A549 (cell line): ENCODE data around the gene PACS1. TPM values are rescaled to one million over a fixed set of nuclear protein-coding genes. Genes with fewer than 3 reads are reported as not detected.

Experiments used
- CBX8 ChIP-seq: fragments of 200-600 bp; sonication (generic); IDR thresholded peaks from 2 replicates; pipeline ENCODE4 v1.6.1; 2016
- CHD2 ChIP-seq: fragments of 150-350 bp; IDR thresholded peaks from 2 replicates; pipeline ENCODE4 v1.6.1; 2014; ENCODE audit warnings: low read length; ENCODE audit not compliant: partially characterized antibody
- CTCF ChIP-seq: fragments of >200 bp; sonication (Bioruptor Twin); formaldehyde crosslinking; IDR thresholded peaks from 3 replicates; pipeline ENCODE4 v1.5.1; 2016
- EHF ChIP-seq: fragments of 250-450 bp; sonication (Bioruptor Pico); IDR thresholded peaks from 2 replicates; pipeline ENCODE4 v1.5.0; 2020; ENCODE audit warnings: mild to moderate bottlenecking
- EP300 ChIP-seq, 2 experiments: fragments of >200 bp; sonication (Bioruptor Twin); formaldehyde crosslinking; IDR thresholded peaks; 2 replicates in 1 of 2; 3 replicates in 1 of 2; pipeline ENCODE4 v1.6.1; 2016 to 2017
- FOXS1 ChIP-seq: fragments of 250-450 bp; sonication (Bioruptor Pico); IDR thresholded peaks from 2 replicates; pipeline ENCODE4 v1.5.0; 2020; ENCODE audit warnings: mild to moderate bottlenecking, moderate library complexity
- JUNB ChIP-seq: fragments of >200 bp; sonication (Bioruptor Twin); formaldehyde crosslinking; IDR thresholded peaks from 2 replicates; pipeline ENCODE4 v1.6.1; 2016
- MAFK ChIP-seq: fragments of 450-650 bp; IDR thresholded peaks from 2 replicates; pipeline ENCODE4 v1.6.1; 2014; ENCODE audit not compliant: partially characterized antibody
- MAX ChIP-seq: IDR thresholded peaks from 2 replicates; pipeline ENCODE4 v1.6.1; 2012
- NFE2L2 ChIP-seq: fragments of 150-350 bp; conservative IDR thresholded peaks from 2 replicates; pipeline ENCODE4 v1.6.1; 2014; ENCODE audit warnings: low read length
- NPAS2 ChIP-seq: fragments of 250-450 bp; sonication (Bioruptor Pico); IDR thresholded peaks from 2 replicates; pipeline ENCODE4 v1.8.0; 2022; ENCODE audit warnings: mild to moderate bottlenecking, moderate library complexity, borderline replicate concordance
- RAD21 ChIP-seq, 2 experiments: fragments of >200 bp in 1 of 2; sonication (Bioruptor Twin) in 1 of 2; formaldehyde crosslinking in 1 of 2; IDR thresholded peaks in 1 of 2; conservative IDR thresholded peaks in 1 of 2; 2 replicates in 1 of 2; 3 replicates in 1 of 2; pipeline ENCODE4 v1.6.1; 2012 to 2018; ENCODE audit warnings: inconsistent platforms in 1 of 2
- RARB ChIP-seq: fragments of 250-450 bp; sonication (Bioruptor Pico); IDR thresholded peaks from 2 replicates; pipeline ENCODE4 v1.8.0; 2021; ENCODE audit warnings: mild to moderate bottlenecking, moderate library complexity
- RCOR1 ChIP-seq: fragments of 150-350 bp; IDR thresholded peaks from 2 replicates; pipeline ENCODE4 v1.6.1; 2014; ENCODE audit warnings: antibody characterized with exemption, low read length, low read depth
- SREBF2 ChIP-seq: fragments of 450-650 bp; IDR thresholded peaks from 2 replicates; pipeline ENCODE4 v1.6.1; 2014; ENCODE audit warnings: mild to moderate bottlenecking, moderate library complexity
- TP53 ChIP-seq: fragments of 250-450 bp; sonication (Bioruptor Pico); IDR thresholded peaks from 2 replicates; pipeline ENCODE4 v1.5.0; 2021; ENCODE audit warnings: mild to moderate bottlenecking, moderate library complexity
- ZC3H11A ChIP-seq: fragments of 450-650 bp; IDR thresholded peaks from 2 replicates; pipeline ENCODE4 v1.6.1; 2014; ENCODE audit warnings: antibody characterized with exemption, mild to moderate bottlenecking
- ZSCAN20 ChIP-seq: fragments of 250-450 bp; sonication (Bioruptor Pico); IDR thresholded peaks from 2 replicates; pipeline ENCODE4 v1.8.0; 2022; ENCODE audit warnings: mild to moderate bottlenecking, moderate library complexity
- polyA plus RNA-seq, 4 experiments: library from polyadenylated mRNA; depleted of rRNA in 3 of 4; stranded (reverse); fragments of >200 nt; fragmentation: RNase III in 1 of 4; extraction: RNeasy Plus Mini Kit Qiagen cat#74134 plus additional on column Dnase treatment in 1 of 4; gene quantifications; 2 replicates in 3 of 4; 3 replicates in 1 of 4; pipeline ENCODE4 v1.2.3, GENCODE V29; 2011 to 2017
- TF ChIP-seq, protein P1 (sequence below): fragments of >200 bp; sonication (Bioruptor Twin); formaldehyde crosslinking; IDR thresholded peaks from 3 replicates; pipeline ENCODE4 v1.6.1; 2016
- TF ChIP-seq, protein P2 (sequence below): IDR thresholded peaks from 2 replicates; pipeline ENCODE4 v1.6.1; 2012
- TF ChIP-seq, protein P3 (sequence below): fragments of 200-600 bp; sonication (generic); IDR thresholded peaks from 2 replicates; pipeline ENCODE4 v1.6.1; 2016; ENCODE audit warnings: antibody characterized with exemption, mild to moderate bottlenecking, moderate library complexity

Gene PACS1
- polyA plus RNA-seq, 2 of the 4 experiments (the other 2 are of a cell fraction): 48.2 to 59.1 TPM

GRCh38 chr11:66288671-66289547 is 218.8 kb downstream of the PACS1 start, which contains the start of gene YIF1A (continued):
- TF ChIP-seq EP300 (IDR thresholded peaks at IDR 0.05) (no peak), RARB (CRISPR knock-in tag) (no peak), RCOR1 (no peak), NFE2L2 (no peak), RAD21 (conservative IDR thresholded peaks at IDR 0.05 in 1 of 2, IDR thresholded peaks at IDR 0.05 in 1 of 2) (no peak), NPAS2 (CRISPR knock-in tag) (no peak), ZSCAN20 (CRISPR knock-in tag) (no peak), CHD2 (no peak), TP53 (CRISPR knock-in tag) (no peak), MAFK (no peak), FOXS1 (CRISPR knock-in tag) (no peak), SREBF2 (no peak), EHF (no peak), CTCF (no peak), ZC3H11A (no peak), MAX (peak; percentile 77), JUNB (no peak), CBX8 (no peak)
- TF ChIP-seq, protein P1, sequence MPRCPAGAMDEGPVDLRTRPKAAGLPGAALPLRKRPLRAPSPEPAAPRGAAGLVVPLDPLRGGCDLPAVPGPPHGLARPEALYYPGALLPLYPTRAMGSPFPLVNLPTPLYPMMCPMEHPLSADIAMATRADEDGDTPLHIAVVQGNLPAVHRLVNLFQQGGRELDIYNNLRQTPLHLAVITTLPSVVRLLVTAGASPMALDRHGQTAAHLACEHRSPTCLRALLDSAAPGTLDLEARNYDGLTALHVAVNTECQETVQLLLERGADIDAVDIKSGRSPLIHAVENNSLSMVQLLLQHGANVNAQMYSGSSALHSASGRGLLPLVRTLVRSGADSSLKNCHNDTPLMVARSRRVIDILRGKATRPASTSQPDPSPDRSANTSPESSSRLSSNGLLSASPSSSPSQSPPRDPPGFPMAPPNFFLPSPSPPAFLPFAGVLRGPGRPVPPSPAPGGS: peak; percentile 41; the same call in 1 of the 3 replicates
- TF ChIP-seq, protein P2, sequence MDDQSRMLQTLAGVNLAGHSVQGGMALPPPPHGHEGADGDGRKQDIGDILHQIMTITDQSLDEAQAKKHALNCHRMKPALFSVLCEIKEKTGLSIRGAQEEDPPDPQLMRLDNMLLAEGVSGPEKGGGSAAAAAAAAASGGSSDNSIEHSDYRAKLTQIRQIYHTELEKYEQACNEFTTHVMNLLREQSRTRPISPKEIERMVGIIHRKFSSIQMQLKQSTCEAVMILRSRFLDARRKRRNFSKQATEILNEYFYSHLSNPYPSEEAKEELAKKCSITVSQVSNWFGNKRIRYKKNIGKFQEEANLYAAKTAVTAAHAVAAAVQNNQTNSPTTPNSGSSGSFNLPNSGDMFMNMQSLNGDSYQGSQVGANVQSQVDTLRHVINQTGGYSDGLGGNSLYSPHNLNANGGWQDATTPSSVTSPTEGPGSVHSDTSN: peak; percentile 87
- TF ChIP-seq, protein P3, sequence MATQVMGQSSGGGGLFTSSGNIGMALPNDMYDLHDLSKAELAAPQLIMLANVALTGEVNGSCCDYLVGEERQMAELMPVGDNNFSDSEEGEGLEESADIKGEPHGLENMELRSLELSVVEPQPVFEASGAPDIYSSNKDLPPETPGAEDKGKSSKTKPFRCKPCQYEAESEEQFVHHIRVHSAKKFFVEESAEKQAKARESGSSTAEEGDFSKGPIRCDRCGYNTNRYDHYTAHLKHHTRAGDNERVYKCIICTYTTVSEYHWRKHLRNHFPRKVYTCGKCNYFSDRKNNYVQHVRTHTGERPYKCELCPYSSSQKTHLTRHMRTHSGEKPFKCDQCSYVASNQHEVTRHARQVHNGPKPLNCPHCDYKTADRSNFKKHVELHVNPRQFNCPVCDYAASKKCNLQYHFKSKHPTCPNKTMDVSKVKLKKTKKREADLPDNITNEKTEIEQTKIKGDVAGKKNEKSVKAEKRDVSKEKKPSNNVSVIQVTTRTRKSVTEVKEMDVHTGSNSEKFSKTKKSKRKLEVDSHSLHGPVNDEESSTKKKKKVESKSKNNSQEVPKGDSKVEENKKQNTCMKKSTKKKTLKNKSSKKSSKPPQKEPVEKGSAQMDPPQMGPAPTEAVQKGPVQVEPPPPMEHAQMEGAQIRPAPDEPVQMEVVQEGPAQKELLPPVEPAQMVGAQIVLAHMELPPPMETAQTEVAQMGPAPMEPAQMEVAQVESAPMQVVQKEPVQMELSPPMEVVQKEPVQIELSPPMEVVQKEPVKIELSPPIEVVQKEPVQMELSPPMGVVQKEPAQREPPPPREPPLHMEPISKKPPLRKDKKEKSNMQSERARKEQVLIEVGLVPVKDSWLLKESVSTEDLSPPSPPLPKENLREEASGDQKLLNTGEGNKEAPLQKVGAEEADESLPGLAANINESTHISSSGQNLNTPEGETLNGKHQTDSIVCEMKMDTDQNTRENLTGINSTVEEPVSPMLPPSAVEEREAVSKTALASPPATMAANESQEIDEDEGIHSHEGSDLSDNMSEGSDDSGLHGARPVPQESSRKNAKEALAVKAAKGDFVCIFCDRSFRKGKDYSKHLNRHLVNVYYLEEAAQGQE: no peak
- TF ChIP-seq, all 56 proteins: peak for 11
